ENCODE measurements around the gene SPTLC3.

GRCh38 chr20:13131688-13132087, 122.9 kb downstream of the SPTLC3 start:
- TF ChIP-seq POLR2AphosphoS5 (IDR thresholded peaks at IDR 0.05) (no peak), CTCF (IDR thresholded peaks at IDR 0.05) (no peak), POLR2A (IDR thresholded peaks at IDR 0.05) (no peak)

All from prostate gland (tissue), 2 donors.